WTC11 (cell line): ENCODE results near the gene TEX44. TPM values are rescaled to one million over a fixed set of nuclear protein-coding genes. Genes with fewer than 3 reads are reported as not detected.

Source experiments
- ATAC-seq: fragments of 200-7000 bp; cut with Tn5 transposase; 2 replicates; pipeline ENCODE4 v1.10.0; 2021; ENCODE audit warnings: mild to moderate bottlenecking, moderate library complexity
- CTCF ChIA-PET: fragments of 300-600 bp; sonication (Branson Sonifier 250); formaldehyde crosslinking; loops from one replicate; lab custom pipeline; 2021; ENCODE audit warnings: antibody characterized with exemption; lab: Charles Lee
- POLR2A ChIA-PET: fragments of 350-600 bp; sonication (Branson Sonifier 250); formaldehyde crosslinking; loops from one replicate; lab custom pipeline; 2021; ENCODE audit warnings: antibody characterized with exemption; lab: Charles Lee
- DNase-seq: peaks from one replicate; pipeline ENCODE4 v3.0.0; 2021; ENCODE audit warnings: low spot score
- H3K27ac Mint-ChIP-seq: 2 replicates; pipeline ENCODE4 v1.8.0; 2021; ENCODE audit warnings: mixed read lengths
- H3K27me3 Mint-ChIP-seq: 2 replicates; pipeline ENCODE4 v1.8.0; 2021; ENCODE audit warnings: low read depth, mild to moderate bottlenecking, moderate library complexity, mixed read lengths
- H3K36me3 Mint-ChIP-seq: 2 replicates; pipeline ENCODE4 v1.8.0; 2021; ENCODE audit warnings: mixed read lengths
- H3K4me1 Mint-ChIP-seq: 2 replicates; pipeline ENCODE4 v1.8.0; 2022; ENCODE audit warnings: mixed read lengths
- H3K4me3 Mint-ChIP-seq: 2 replicates; pipeline ENCODE4 v1.8.0; 2021; ENCODE audit warnings: mild to moderate bottlenecking, moderate library complexity, mixed read lengths
- H3K9me3 Mint-ChIP-seq: 2 replicates; pipeline ENCODE4 v1.8.0; 2021; ENCODE audit warnings: mixed read lengths
- CREM ChIP-seq: sonication (generic); formaldehyde crosslinking; IDR thresholded peaks from 2 replicates; pipeline ENCODE4 v1.8.1; 2022; ENCODE audit warnings: mild to moderate bottlenecking, missing genetic modification reagents, moderate library complexity
- CTCF ChIP-seq: fragments of 200-600 bp; IDR thresholded peaks from 2 replicates; pipeline ENCODE4 v1.8.0; 2022; ENCODE audit warnings: antibody characterized with exemption
- EMX1 ChIP-seq: fragments of 250-450 bp; sonication (Bioruptor Pico); IDR thresholded peaks from 2 replicates; pipeline ENCODE4 v1.8.0; 2021; ENCODE audit warnings: mild to moderate bottlenecking
- ERG ChIP-seq: fragments of 250-450 bp; sonication (Bioruptor Pico); IDR thresholded peaks from 2 replicates; pipeline ENCODE4 v1.8.0; 2021; ENCODE audit warnings: mild to moderate bottlenecking
- ESRRA ChIP-seq: sonication (generic); formaldehyde crosslinking; IDR thresholded peaks from 2 replicates; pipeline ENCODE4 v1.8.1; 2022; ENCODE audit warnings: mild to moderate bottlenecking, missing genetic modification reagents, borderline replicate concordance
- ETV6 ChIP-seq: sonication (generic); formaldehyde crosslinking; IDR thresholded peaks from 2 replicates; pipeline ENCODE4 v1.8.1; 2022; ENCODE audit warnings: mild to moderate bottlenecking, missing genetic modification reagents
- GRHL2 ChIP-seq: fragments of 250-450 bp; sonication (Bioruptor Pico); IDR thresholded peaks from 2 replicates; pipeline ENCODE4 v1.8.0; 2022; ENCODE audit warnings: mild to moderate bottlenecking, moderate library complexity; ENCODE audit not compliant: insufficient replicate concordance, severe bottlenecking
- GTF2I ChIP-seq: fragments of 250-450 bp; sonication (Bioruptor Pico); conservative IDR thresholded peaks from 2 replicates; pipeline ENCODE4 v1.4.0; 2021; ENCODE audit warnings: mild to moderate bottlenecking
- IRF2 ChIP-seq: sonication (generic); formaldehyde crosslinking; IDR thresholded peaks from 2 replicates; pipeline ENCODE4 v1.8.0; 2022; ENCODE audit warnings: low read depth, missing genetic modification reagents, borderline replicate concordance
- JAZF1 ChIP-seq: fragments of 250-450 bp; sonication (Bioruptor Pico); IDR thresholded peaks from 2 replicates; pipeline ENCODE4 v1.9.0; 2021; ENCODE audit warnings: moderate library complexity, mild to moderate bottlenecking, inconsistent platforms
- NFE2L1 ChIP-seq: sonication (generic); formaldehyde crosslinking; IDR thresholded peaks from 2 replicates; pipeline ENCODE4 v1.8.1; 2023; ENCODE audit warnings: missing genetic modification reagents
- PRRX2 ChIP-seq: fragments of 250-450 bp; sonication (Bioruptor Pico); IDR thresholded peaks from 2 replicates; pipeline ENCODE4 v1.8.0; 2021; ENCODE audit warnings: mild to moderate bottlenecking
- RORB ChIP-seq: fragments of 250-450 bp; sonication (Bioruptor Pico); IDR thresholded peaks from 2 replicates; pipeline ENCODE4 v1.9.0; 2021; ENCODE audit warnings: mild to moderate bottlenecking
- SP1 ChIP-seq: sonication (generic); formaldehyde crosslinking; conservative IDR thresholded peaks from 2 replicates; pipeline ENCODE4 v1.8.1; 2022; ENCODE audit warnings: missing genetic modification reagents
- USF1 ChIP-seq: sonication (generic); formaldehyde crosslinking; IDR thresholded peaks from 2 replicates; pipeline ENCODE4 v1.8.0; 2022; ENCODE audit warnings: mild to moderate bottlenecking, missing genetic modification reagents
- ZNF671 ChIP-seq: fragments of 250-450 bp; sonication (Bioruptor Pico); IDR thresholded peaks from 2 replicates; pipeline ENCODE4 v1.8.0; 2021; ENCODE audit warnings: mild to moderate bottlenecking
- total RNA-seq: library from RNA; stranded (reverse); gene quantifications from 3 replicates; pipeline ENCODE4 v1.2.3, GENCODE V29; 2021
- TF ChIP-seq, protein P1 (sequence below): sonication (generic); formaldehyde crosslinking; IDR thresholded peaks from 2 replicates; pipeline ENCODE4 v1.8.0; 2022; ENCODE audit warnings: mild to moderate bottlenecking, missing genetic modification reagents

The TEX44 gene
- total RNA-seq, 1 experiment from 2014 or later: not detected

GRCh38 chr2:231557571-231558217 lies 35.0 kb upstream of the TEX44 start:
- Mint-ChIP-seq H3K9me3 (peaks cover 14% of the 10 kb centered on the region), H3K4me1 (peaks cover 7% of the 10 kb centered on the region), H3K27me3 (peaks cover 3% of the 10 kb centered on the region; the same call in 1 of the 2 replicates), H3K27ac (no peak overlapping the region), H3K36me3 (peaks cover 12% of the 10 kb centered on the region), H3K4me3 (no peak overlapping the region)
- DNase-seq: peak; percentile 52
- ATAC-seq: peak; percentile 97
- ChIA-PET CTCF (interaction anchor here (2.2 kb wide), 1 partner anchor 44 kb away, joined by 11 read pairs; no protein-coding TSS in a partner anchor), POLR2A (interaction anchor here (1.2 kb wide), 1 partner anchor 93 kb away, joined by 3 read pairs; no protein-coding TSS in a partner anchor)
- no peak for TF ChIP-seq EMX1 (CRISPR knock-in tag)
- TF ChIP-seq CTCF: peak; percentile 44; the same call in 1 of the 2 replicates

DNA sequence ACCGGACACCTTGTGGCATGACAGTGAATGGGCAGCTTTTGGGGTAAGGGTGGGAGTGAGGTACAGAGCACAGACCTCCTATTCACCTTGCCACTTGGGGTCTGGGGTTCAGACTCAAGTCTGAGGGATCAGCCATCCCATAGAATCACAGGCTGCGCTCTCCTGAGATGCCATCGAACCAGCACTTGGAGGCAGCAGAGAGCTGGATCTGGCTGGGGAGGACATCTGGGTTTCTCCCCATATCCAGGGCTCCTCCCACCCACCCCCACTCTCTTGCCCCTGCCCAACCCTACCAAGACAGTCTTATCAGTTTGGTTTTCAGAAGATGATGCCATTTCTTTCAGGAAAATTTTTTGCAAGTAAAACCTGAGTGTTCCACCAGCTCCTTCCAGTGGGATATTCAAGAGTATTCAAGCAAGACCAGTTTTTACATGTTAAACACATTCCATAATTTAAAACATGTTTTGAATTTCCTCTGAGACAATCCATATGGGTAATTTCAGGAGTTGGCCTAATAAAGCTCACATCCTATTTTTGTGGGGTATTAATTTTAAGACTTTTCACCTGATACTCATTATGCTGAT lies 29.2 kb upstream of the TEX44 start:
- peak; percentile 54; the same call in 1 of the 2 replicates for TF ChIP-seq CTCF
- no peak for TF ChIP-seq SP1 (CRISPR knock-in tag)
- TF ChIP-seq JAZF1 (CRISPR knock-in tag): no peak
- no peak for TF ChIP-seq ZNF671 (CRISPR knock-in tag)
- ATAC-seq (peak; percentile 99), DNase-seq (peak; percentile 82)
- Mint-ChIP-seq H3K27me3 (no peaks in the 10 kb centered on the region), H3K4me3 (no peak overlapping the region), H3K27ac (peak overlapping the region; percentile 66; the same call in 1 of the 2 replicates), H3K4me1 (peaks cover 11% of the 10 kb centered on the region), H3K36me3 (peaks cover 24% of the 10 kb centered on the region), H3K9me3 (peaks cover 19% of the 10 kb centered on the region)
- CTCF ChIA-PET: interaction anchor here (0.5 to 10.7 kb wide), 28 partner anchors 8 to 151 kb away, joined by 3 to 142 read pairs (median 4); partner anchors contain the start of gene TEX44
- POLR2A ChIA-PET: interaction anchor here (0.6 to 1.7 kb wide), 3 partner anchors 46 to 145 kb away, joined by 3 to 4 read pairs (median 4); partner anchors contain the start of gene PTMA

DNA sequence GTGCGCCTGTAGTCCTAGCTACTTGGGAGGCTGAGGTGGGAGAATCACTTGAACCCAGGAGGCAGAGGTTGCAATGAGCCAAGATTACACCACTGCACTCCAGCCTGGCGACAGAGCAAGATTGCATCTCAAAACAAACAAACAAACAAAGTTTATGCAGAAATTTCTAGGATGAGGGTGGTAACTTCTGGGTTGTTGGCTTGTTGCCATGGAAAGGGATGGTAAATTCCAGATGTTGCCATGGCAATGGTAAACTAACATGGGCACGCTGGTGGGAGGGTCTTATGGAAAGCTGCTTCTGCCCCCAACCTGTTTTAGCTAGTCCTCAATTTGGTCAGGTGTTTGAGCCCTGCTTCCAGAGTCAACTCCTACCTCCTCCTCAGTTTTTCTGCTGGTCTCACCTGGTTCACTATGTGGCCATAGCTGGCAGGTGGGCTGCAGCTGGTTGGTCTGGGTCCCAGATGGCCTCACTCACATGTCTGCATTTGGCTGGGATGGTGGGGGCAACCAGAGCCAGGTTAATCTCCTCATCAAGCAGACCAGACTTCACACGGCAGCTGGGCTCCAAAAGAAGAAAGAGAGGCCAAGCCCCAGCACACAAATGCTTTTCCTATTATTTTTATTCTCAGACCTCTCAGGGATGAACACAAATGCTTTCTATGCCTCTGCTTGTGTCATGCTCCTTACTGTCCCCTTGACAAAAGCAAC lies 26.6 kb upstream of the TEX44 start:
- H3K36me3 Mint-ChIP-seq: peaks cover 24% of the 10 kb centered on the region
- H3K27me3 Mint-ChIP-seq: no peaks in the 10 kb centered on the region
- TF ChIP-seq, protein P1, sequence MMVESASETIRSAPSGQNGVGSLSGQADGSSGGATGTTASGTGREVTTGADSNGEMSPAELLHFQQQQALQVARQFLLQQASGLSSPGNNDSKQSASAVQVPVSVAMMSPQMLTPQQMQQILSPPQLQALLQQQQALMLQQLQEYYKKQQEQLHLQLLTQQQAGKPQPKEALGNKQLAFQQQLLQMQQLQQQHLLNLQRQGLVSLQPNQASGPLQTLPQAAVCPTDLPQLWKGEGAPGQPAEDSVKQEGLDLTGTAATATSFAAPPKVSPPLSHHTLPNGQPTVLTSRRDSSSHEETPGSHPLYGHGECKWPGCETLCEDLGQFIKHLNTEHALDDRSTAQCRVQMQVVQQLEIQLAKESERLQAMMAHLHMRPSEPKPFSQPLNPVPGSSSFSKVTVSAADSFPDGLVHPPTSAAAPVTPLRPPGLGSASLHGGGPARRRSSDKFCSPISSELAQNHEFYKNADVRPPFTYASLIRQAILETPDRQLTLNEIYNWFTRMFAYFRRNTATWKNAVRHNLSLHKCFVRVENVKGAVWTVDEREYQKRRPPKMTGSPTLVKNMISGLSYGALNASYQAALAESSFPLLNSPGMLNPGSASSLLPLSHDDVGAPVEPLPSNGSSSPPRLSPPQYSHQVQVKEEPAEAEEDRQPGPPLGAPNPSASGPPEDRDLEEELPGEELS: no peak
- 0 out of 2 replicates have a peak, but pooled peaks have one; percentile 4 for TF ChIP-seq USF1 (CRISPR knock-in tag)
- TF ChIP-seq EMX1 (CRISPR knock-in tag): no peak
- no peak overlapping the region for H3K4me3 Mint-ChIP-seq
- DNase-seq (no peak), ATAC-seq (no peak)
- peaks cover 19% of the 10 kb centered on the region for H3K9me3 Mint-ChIP-seq
- peaks cover 26% of the 10 kb centered on the region for H3K4me1 Mint-ChIP-seq
- ChIA-PET CTCF (interaction anchor here (1.7 to 10.7 kb wide), 3 partner anchors 34 to 148 kb away, joined by 3 to 142 read pairs (median 4); no protein-coding TSS in a partner anchor), POLR2A (interaction anchor here (1.0 kb wide), 1 partner anchor 142 kb away, joined by 3 read pairs; the partner anchor contains the start of gene PTMA)
- H3K27ac Mint-ChIP-seq: no peak overlapping the region

DNA sequence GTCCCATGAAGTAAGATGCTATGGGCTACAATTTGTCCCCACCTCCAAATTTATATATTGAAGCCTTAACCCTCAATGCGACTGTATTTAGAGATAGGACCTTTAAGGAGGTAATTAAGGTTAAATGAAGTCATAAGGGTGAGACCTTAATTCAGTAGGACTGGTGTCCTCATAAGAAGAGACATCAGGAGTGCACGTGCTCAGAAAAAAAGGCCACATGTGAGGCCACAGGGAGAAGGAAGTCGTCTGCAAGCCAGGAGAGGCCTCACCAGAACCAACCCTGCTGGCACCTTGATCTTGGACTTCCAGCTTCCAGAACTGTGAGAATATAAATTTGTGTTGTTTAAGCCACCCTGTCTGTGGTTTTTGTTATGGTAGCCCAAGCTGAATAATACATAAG lies 25.5 kb upstream of the TEX44 start:
- CTCF ChIA-PET: interaction anchor here (1.7 to 10.7 kb wide), 3 partner anchors 33 to 147 kb away, joined by 3 to 142 read pairs (median 4); no protein-coding TSS in a partner anchor

More for the DNA sequence above, 25.5 kb upstream of the TEX44 start:
- no peak for ATAC-seq
- H3K27me3 Mint-ChIP-seq: no peaks in the 10 kb centered on the region
- no peak for TF ChIP-seq ERG
- TF ChIP-seq GRHL2 (CRISPR knock-in tag): no peak
- TF ChIP-seq IRF2 (CRISPR knock-in tag): no peak
- TF ChIP-seq RORB (CRISPR knock-in tag): no peak
- no peak for TF ChIP-seq GTF2I (CRISPR knock-in tag)
- TF ChIP-seq ETV6 (CRISPR knock-in tag): no peak
- no peak for TF ChIP-seq NFE2L1 (CRISPR knock-in tag)
- no peak for TF ChIP-seq PRRX2 (CRISPR knock-in tag)
- TF ChIP-seq ESRRA (CRISPR knock-in tag): no peak
- no peak for TF ChIP-seq CREM (CRISPR knock-in tag)
- TF ChIP-seq, all 79 proteins: peak for 0
- Mint-ChIP-seq H3K36me3 (peaks cover 24% of the 10 kb centered on the region), H3K9me3 (peaks cover 19% of the 10 kb centered on the region), H3K4me1 (peaks cover 38% of the 10 kb centered on the region), H3K4me3 (no peak overlapping the region), H3K27ac (no peak overlapping the region)
- POLR2A ChIA-PET: no interaction called here
- no peak for DNase-seq
